HG03060 (cell line): Measurements from ENCODE around the gene CEND1.

Experiments used
- ATAC-seq: cut with Tn5 transposase; IDR thresholded peaks from one replicate; pipeline ENCODE4 v1.9.1; 2021; ENCODE audit warnings: low read depth, moderate number of reproducible peaks; ENCODE audit not compliant: unreplicated experiment

The CEND1 gene

GRCh38 chr11:813072-813455 is 23.2 kb upstream of the CEND1 start:
- ATAC-seq = no peak

DNA sequence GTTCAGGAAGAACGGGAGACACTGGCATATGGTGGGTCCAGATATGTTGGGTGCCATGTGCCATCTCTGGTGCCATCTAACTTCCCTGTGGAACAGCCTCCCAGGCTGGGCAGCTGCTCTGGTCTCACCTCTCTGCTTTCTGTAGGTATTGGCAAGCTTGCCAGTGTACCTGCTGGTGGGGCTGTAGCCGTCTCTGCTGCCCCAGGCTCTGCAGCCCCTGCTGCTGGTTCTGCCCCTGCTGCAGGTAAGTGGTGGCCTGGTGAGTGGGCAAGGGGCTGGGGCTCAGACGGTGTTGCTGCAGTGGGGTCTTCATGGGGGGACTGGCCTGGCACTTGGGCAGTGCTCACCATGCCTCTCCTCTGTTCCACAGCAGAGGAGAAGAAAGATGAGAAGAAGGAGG is 22.5 kb upstream of the CEND1 start:
- no peak for ATAC-seq

GRCh38 chr11:811446-812245 is 21.8 kb upstream of the CEND1 start:
- ATAC-seq = no peak

- no peak for ATAC-seq
Measured at GRCh38 chr11:810040-810567, 20.2 kb upstream of the CEND1 start.

DNA sequence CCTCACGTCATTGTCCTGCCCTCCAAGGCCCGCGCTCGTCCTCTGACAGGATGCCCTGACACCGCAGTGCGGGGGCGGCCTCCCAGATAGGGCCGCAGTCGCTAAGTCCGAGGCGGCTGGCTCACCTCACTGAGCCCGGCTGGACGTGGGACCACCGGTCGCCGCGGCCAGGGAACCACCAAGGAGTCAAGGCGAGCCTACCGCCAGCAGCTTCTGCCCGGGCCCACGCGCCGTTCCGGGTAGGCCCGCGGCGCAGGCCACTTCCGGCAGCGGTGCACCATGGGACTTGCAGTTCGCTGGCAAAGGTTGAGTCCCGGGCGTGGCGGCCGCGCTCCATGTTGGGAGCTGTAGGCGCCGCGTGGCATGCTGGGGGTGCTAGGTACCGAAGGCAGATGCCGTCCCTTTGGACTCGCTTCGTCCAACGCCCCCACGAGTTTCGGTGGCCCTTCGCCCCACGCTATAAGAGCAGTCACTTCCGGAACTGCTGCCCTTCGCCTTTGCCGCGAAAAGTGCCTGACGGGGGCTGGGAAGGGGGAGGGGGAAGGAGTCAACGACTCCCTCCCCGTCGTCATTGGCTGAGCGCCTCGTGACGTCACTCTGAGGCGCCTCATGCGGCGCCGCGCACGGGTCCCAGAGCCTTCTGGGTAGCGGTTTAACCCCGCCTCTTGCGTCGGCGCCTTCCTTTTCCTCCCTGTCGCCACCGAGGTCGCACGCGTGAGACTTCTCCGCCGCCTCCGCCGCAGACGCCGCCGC is 19.6 kb upstream of the CEND1 start, which contains the start of gene RPLP2:
Gene RPLP2 (plus strand): TSS at position 681 of the 753 bp plus-strand sequence. CDS start 268 bp downstream, outside the sequence.
- peak; percentile 58 for ATAC-seq

- ATAC-seq = no peak
Measured at GRCh38 chr11:808427-809286, 18.8 kb upstream of the CEND1 start.

- ATAC-seq = no peak
Measured at GRCh38 chr11:804599-804964, 14.7 kb upstream of the CEND1 start.

DNA sequence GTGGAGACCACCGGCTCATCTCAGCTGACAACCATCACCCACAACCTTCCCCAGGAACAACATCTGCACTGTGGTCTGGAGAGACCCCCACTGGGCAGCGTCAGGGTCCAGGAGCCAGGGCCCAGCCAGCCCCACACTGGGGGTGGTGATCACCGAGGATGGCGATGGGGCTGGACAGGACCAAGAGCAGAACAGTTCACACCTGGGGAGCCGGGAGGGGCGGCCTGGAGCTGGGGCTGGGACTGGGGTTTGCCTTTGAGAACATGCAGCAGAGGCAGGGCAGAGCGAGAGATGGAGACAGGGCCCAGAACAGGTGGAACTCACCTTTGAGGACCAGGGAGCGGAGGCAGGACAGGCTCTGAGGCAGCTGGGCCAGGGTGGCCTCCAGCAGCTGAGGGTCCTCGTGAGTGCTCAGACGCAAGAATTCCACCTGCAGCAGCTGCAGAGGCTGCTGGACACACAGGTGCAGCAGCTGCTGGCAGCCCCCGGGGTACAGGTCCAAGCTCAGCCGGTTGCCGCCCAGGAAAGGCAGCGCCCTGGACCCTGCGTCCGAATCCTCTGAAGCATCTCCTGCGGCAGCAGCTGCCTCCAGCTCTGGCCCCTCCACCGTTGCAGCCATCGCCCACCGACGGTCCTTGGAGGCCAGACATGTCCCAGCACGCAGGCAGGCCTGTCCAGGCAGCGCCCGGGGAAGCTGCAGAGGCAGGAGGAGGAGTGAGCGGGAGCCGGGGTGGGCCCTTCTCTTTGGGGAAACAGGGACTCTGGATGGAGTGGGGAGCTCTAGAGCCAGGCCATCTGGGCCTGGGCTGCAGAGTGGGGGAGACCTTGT is 14.1 kb upstream of the CEND1 start:
- ATAC-seq = no peak

GRCh38 chr11:803467-803742 is 13.5 kb upstream of the CEND1 start:
- ATAC-seq = no peak

GRCh38 chr11:802693-803466 is 13.0 kb upstream of the CEND1 start:
- ATAC-seq = no peak

- no peak for ATAC-seq
Measured at GRCh38 chr11:802018-802617, 12.2 kb upstream of the CEND1 start.

DNA sequence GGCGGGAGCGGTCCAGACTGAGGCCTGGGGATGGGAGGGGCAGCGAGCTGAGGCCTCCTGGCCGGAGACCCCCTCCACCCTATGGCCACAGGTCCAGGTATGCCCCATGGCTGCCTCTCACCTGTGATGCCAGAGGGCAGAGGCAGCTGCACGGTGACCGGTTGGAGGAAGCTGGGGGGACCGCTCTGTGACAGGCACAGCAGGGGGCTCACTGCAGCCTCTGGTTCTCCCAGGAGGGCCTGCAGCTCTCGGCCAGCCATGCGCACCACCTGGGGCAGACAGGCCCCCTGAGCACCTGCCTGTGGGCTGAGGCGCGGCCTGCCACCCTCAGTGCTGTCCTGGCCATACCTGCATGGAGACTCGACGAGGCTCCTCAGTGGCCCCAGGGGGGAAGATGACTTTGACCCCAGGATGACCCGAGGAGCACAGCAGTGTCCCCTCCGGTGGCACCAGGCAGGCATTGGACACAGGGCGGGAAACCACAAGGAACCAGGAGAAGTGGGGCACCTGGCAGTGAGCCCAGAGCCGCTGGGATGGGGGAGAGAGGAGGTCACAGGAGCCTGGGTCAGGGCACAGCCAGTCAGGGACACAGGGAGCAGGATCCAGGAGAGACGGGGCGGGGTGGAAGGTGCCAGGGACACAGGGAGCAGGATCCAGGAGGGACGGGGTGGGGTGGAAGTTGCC is 11.3 kb upstream of the CEND1 start:
- ATAC-seq = no peak

DNA sequence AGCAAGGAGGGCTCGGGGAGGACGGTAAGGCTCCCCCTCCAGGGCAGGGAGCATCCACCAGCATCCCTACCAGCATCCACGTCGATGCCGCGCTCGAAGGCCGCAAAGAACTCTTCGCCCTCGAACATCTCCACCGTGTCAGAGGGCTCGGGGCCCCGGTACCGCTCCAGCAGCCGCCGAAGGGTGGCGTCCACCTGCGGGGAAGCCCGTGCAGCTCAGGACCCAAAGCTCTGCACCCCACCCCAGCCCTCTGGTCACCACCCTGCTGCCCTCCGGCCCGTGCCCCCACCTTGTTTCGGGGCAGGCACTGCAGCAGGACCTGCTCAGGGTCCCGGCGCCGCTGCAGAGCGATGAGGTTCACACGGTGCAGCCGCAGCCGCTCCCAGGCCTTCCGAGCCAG is 10.6 kb upstream of the CEND1 start:
- ATAC-seq = no peak

DNA sequence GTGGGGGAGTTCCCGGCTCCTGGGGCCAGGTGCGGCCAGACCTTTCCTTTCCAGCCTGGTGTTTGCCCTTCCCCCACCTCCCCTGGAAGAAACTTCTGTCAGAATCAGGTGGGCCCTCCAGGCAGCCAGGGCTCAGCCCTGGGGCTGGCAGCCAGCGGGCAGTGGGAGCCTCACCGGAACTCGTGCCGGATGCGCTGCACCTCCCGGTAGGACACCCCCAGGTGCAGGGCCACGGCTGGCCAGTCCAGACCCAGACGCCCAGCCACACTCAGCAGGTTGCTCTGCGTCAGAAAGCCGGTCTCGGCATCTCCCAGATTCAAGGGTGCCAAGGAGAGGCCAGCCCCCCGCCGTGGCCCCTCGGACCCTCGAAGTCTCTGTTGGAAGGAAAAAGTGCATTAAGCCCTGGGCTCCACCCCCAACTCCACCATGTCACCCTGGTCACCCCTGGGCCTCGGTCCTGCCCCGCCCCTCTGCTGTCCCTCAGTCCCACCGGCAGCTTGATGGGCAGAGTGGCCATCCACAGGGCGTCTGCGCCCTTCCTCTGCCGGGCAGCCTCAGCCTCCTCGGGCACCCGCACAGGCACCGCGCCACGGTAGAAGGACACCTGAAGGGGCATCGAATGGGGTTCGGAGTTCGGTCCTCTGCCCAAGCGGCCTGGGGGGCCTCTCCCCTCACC is 9.9 kb upstream of the CEND1 start:
- ATAC-seq = no peak

- peak; percentile 29 for ATAC-seq
Measured at GRCh38 chr11:798093-798713, 8.3 kb upstream of the CEND1 start, which contains the start of gene SLC25A22. Gene SLC25A22 (minus strand): TSS chr11:798281. CDS start chr11:795006, 3,275 bp downstream.

DNA sequence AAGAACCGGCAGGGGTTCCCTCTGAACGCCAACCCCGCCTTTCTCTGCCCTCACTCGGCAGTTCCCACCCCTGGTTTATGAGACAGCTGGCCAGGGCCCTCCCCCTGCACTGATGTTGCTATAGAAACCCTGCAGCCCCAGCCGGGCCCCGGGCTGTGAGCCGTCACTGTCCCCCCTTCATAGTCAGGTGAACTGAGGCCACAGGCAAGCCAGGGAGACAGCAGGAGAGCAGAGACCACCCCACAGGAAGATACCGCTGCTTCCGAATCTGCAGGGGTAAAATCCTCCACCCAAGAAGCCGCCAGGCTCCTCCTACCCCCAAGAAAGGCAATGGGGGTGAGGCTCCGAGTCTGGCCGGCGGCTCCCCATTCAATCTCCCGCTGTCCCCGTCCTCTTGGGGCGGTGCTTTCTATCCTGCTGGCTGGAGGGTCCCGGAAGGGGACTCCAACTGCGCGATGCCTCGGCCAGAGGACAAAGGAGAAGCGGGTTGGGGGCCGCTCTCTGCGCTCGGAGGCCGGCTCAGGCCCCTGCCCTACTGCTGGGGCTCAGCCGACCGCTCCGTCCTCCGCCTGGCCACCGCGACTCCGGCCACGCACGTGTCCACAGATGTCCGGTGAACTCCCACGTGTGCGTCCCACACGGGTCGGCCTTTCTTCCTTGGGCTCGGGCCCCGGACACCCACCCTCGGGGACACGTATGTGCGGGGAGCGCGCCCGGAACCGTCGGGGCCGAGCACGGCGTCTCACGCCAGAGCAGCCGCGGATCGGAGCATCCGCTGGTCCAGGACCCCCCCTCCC is 7.6 kb upstream of the CEND1 start:
- peak; percentile 39 for ATAC-seq
